Gastroesophageal sphincter (tissue), 3 donors: Measurements from ENCODE around the gene ZNF888.
"Not testable (repeated sequence)": the region's sequence is repeated elsewhere in the genome, so short reads cannot be mapped to it uniquely, and the experiment has no call there.

Source experiments
- EP300 ChIP-seq: sonication (generic); formaldehyde crosslinking; IDR thresholded peaks from one replicate; pipeline ENCODE4 v1.6.1; 2017; ENCODE audit warnings: antibody characterized with exemption, mild to moderate bottlenecking
- POLR2A ChIP-seq, 2 donors: fragments of 450-650 bp; IDR thresholded peaks; one replicate each; pipeline ENCODE4 v1.6.1; 2017; ENCODE audit warnings: antibody characterized with exemption in 2 of 2, mild to moderate bottlenecking in 2 of 2, moderate library complexity in 1 of 2
- POLR2AphosphoS5 ChIP-seq: sonication (generic); formaldehyde crosslinking; IDR thresholded peaks from one replicate; pipeline ENCODE4 v1.6.1; 2017; ENCODE audit warnings: antibody characterized with exemption
- TF ChIP-seq, protein P1 (sequence below), 4 experiments: fragments of 200-600 bp in 2 of 4; fragments of 450-650 bp in 2 of 4; sonication (generic) in 1 of 4; IDR thresholded peaks; one replicate each; pipeline ENCODE4 v1.5.1; 2017 to 2019; ENCODE audit warnings: antibody characterized with exemption in 4 of 4, mild to moderate bottlenecking in 2 of 4, moderate library complexity in 2 of 4

DNA sequence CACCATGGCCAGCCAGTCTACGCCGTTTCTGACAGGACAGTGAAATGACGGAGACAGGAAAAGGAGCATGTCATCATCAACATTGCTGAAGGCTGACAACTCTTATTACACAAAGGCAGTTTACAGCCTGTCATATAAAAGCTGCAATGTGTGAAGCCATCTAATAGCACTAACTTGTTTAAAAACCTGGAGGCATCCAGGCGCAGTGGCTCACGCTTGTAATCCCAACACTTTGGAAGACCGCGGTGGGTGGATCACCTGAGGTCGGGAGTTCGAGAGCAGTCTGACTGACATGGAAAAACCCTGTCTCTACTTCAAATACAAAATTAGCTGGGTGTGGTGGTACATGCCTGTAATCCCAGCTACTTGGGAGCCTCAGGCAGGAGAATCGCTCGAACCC, 55.2 kb downstream of the ZNF888 start:
- TF ChIP-seq, protein P1, sequence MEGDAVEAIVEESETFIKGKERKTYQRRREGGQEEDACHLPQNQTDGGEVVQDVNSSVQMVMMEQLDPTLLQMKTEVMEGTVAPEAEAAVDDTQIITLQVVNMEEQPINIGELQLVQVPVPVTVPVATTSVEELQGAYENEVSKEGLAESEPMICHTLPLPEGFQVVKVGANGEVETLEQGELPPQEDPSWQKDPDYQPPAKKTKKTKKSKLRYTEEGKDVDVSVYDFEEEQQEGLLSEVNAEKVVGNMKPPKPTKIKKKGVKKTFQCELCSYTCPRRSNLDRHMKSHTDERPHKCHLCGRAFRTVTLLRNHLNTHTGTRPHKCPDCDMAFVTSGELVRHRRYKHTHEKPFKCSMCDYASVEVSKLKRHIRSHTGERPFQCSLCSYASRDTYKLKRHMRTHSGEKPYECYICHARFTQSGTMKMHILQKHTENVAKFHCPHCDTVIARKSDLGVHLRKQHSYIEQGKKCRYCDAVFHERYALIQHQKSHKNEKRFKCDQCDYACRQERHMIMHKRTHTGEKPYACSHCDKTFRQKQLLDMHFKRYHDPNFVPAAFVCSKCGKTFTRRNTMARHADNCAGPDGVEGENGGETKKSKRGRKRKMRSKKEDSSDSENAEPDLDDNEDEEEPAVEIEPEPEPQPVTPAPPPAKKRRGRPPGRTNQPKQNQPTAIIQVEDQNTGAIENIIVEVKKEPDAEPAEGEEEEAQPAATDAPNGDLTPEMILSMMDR (IDR thresholded peaks at IDR 0.05): not testable (repeated sequence)
- TF ChIP-seq POLR2AphosphoS5; POLR2A (IDR thresholded peaks at IDR 0.05); EP300: not testable (repeated sequence)
